Neutrophil (primary cell): Measurements from ENCODE around the gene C6orf163.

Experiments used
- H3K27ac ChIP-seq: fragments of 200-600 bp; sonication (generic); 2 replicates; pipeline ENCODE4 v1.5.1; 2016; ENCODE audit warnings: mild to moderate bottlenecking, moderate library complexity
- H3K27me3 ChIP-seq: fragments of 200-600 bp; sonication (generic); 2 replicates; pipeline ENCODE4 v1.6.0; 2016; ENCODE audit warnings: mild to moderate bottlenecking
- H3K36me3 ChIP-seq: fragments of 200-600 bp; sonication (generic); 2 replicates; pipeline ENCODE4 v1.5.1; 2017
- H3K4me1 ChIP-seq, 2 experiments: fragments of 200-600 bp in 1 of 2; sonication (generic) in 1 of 2; 1 replicate in 1 of 2; 2 replicates in 1 of 2; pipeline versions ENCODE4 v1.5.1 to v1.6.1; 2013 to 2016; ENCODE audit warnings: low read depth in 1 of 2, low read length in 1 of 2, mild to moderate bottlenecking in 1 of 2, moderate library complexity in 1 of 2; ENCODE audit not compliant: control insufficient read depth in 1 of 2, insufficient read depth in 1 of 2
- H3K4me3 ChIP-seq, 2 experiments: fragments of 200-600 bp in 1 of 2; sonication (generic) in 1 of 2; 1 replicate in 1 of 2; 2 replicates in 1 of 2; pipeline ENCODE4 v1.5.1; 2013 to 2016; ENCODE audit warnings: low read depth in 1 of 2, low read length in 1 of 2, mild to moderate bottlenecking in 1 of 2, moderate library complexity in 1 of 2
- H3K9me3 ChIP-seq: fragments of 200-600 bp; sonication (generic); 2 replicates; pipeline ENCODE4 v1.5.1; 2016
- CTCF ChIP-seq: fragments of 200-600 bp; sonication (generic); IDR thresholded peaks from 2 replicates; pipeline ENCODE4 v1.5.1; 2016; ENCODE audit warnings: antibody characterized with exemption

C6orf163 gene

GRCh38 chr6:87391334-87391733 is 46.7 kb downstream of the C6orf163 start:
- Histone ChIP-seq H3K4me3 (no peak overlapping the region), H3K36me3 (no peaks in the 10 kb centered on the region), H3K27me3 (no peaks in the 10 kb centered on the region), H3K4me1 (no peaks in the 10 kb centered on the region), H3K9me3 (no peaks in the 10 kb centered on the region), H3K27ac (no peak overlapping the region)
- TF ChIP-seq CTCF: no peak

- Histone ChIP-seq H3K36me3 (no peaks in the 10 kb centered on the region), H3K4me1 (no peaks in the 10 kb centered on the region), H3K9me3 (no peaks in the 10 kb centered on the region), H3K27me3 (no peaks in the 10 kb centered on the region), H3K27ac (no peak overlapping the region), H3K4me3 (no peak overlapping the region)
- TF ChIP-seq CTCF: peak; percentile 80
Observed at GRCh38 chr6:87393026-87393622, 48.5 kb downstream of the C6orf163 start.

GRCh38 chr6:87395431-87395830 is 50.8 kb downstream of the C6orf163 start:
- no peak overlapping the region for H3K27ac ChIP-seq
- no peaks in the 10 kb centered on the region for H3K9me3 ChIP-seq
- no peaks in the 10 kb centered on the region for H3K27me3 ChIP-seq
- H3K36me3 ChIP-seq: no peaks in the 10 kb centered on the region
- TF ChIP-seq CTCF: no peak
- H3K4me1 ChIP-seq: no peaks in the 10 kb centered on the region
- no peak overlapping the region for H3K4me3 ChIP-seq

- H3K4me3 ChIP-seq: no peak overlapping the region
- no peak for TF ChIP-seq CTCF
- no peaks in the 10 kb centered on the region for H3K36me3 ChIP-seq
- H3K9me3 ChIP-seq: no peaks in the 10 kb centered on the region
- no peaks in the 10 kb centered on the region for H3K27me3 ChIP-seq
- H3K4me1 ChIP-seq: no peaks in the 10 kb centered on the region
- no peak overlapping the region for H3K27ac ChIP-seq
Observed at GRCh38 chr6:87396595-87397392, 52.2 kb downstream of the C6orf163 start.

GRCh38 chr6:87397656-87398055 is 53.0 kb downstream of the C6orf163 start:
- H3K9me3 ChIP-seq: no peaks in the 10 kb centered on the region
- H3K4me1 ChIP-seq: no peaks in the 10 kb centered on the region
- no peak overlapping the region for H3K27ac ChIP-seq
- H3K36me3 ChIP-seq: no peaks in the 10 kb centered on the region
- H3K4me3 ChIP-seq: no peak overlapping the region
- no peak for TF ChIP-seq CTCF
- no peaks in the 10 kb centered on the region for H3K27me3 ChIP-seq
